Upper lobe of right lung (tissue), 1 donor: ENCODE results near the gene ZNF672. TPM values are rescaled to one million over a fixed set of nuclear protein-coding genes. Genes with fewer than 3 reads are reported as not detected.
"Not testable (repeated sequence)": the region's sequence is repeated elsewhere in the genome, so short reads cannot be mapped to it uniquely, and the experiment has no call there.

Experiments used
- ATAC-seq: fragments of 200-7000 bp; cut with Tn5 transposase; one replicate; pipeline ENCODE4 v1.9.1; 2020; ENCODE audit warnings: mild to moderate bottlenecking, moderate library complexity
- DNase-seq: peaks from one replicate; pipeline ENCODE4 v3.0.0-alpha.2; 2020
- H3K27ac ChIP-seq: fragments of 200-600 bp; one replicate; pipeline ENCODE4 v1.8.0; 2022
- H3K27me3 ChIP-seq: fragments of 200-600 bp; one replicate; pipeline ENCODE4 v1.8.0; 2022; ENCODE audit warnings: mild to moderate bottlenecking
- H3K36me3 ChIP-seq: fragments of 200-600 bp; one replicate; pipeline ENCODE4 v1.8.0; 2022
- H3K4me1 ChIP-seq: fragments of 200-600 bp; one replicate; pipeline ENCODE4 v1.8.0; 2022
- H3K4me3 ChIP-seq: fragments of 200-600 bp; one replicate; pipeline ENCODE4 v1.8.0; 2022; ENCODE audit warnings: mild to moderate bottlenecking
- H3K9me3 ChIP-seq: fragments of 200-600 bp; one replicate; pipeline ENCODE4 v1.8.0; 2022
- intact Hi-C: fragments of 100-400 bp; cut with DNase I; formaldehyde crosslinking; loops from one replicate; pipeline ENCODE4 v1.11.0; 2022
- total RNA-seq: library from RNA; stranded (reverse); fragmentation: NEBNext Ultra II Directional; extraction: Animal tissue kit (Norgen Biotek cat#: 25700); gene quantifications from one replicate; pipeline ENCODE4 v1.2.1, GENCODE V29; 2021
- TF ChIP-seq, protein P1 (sequence below): fragments of 200-600 bp; IDR thresholded peaks from one replicate; pipeline ENCODE4 v1.8.0; 2022; ENCODE audit warnings: antibody characterized with exemption
- donor health status: DM: no; HTN: yes; CAD: no; lungs with severe emphysema.

Gene ZNF672
- total RNA-seq, 1 donor from 2014 or later = 38.1 TPM

DNA sequence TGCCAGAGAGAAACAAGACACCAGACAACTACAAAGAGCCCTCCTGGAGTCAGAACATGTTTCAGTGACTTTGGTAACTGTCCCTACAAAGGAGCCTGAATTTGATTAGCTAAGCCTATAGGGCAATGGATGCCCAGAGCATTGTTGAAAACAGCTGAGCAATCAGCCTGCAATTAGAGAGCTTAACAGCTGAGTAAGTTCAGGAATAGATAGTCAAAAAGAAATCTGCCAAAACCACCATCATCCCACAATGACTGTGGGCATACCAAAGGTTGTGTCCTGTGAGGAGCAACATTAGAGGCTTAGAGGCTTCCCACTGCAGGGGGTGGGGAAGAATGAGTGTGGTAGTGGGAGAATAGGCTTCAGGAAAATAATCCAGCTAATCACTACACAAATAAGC, 44.4 kb upstream of the ZNF672 start:
- Histone ChIP-seq H3K36me3 (no peaks in the 10 kb centered on the region), H3K4me3 (no peak overlapping the region), H3K27ac (no peak overlapping the region), H3K9me3 (no peaks in the 10 kb centered on the region), H3K4me1 (no peaks in the 10 kb centered on the region), H3K27me3 (no peaks in the 10 kb centered on the region)
- TF ChIP-seq, protein P1, sequence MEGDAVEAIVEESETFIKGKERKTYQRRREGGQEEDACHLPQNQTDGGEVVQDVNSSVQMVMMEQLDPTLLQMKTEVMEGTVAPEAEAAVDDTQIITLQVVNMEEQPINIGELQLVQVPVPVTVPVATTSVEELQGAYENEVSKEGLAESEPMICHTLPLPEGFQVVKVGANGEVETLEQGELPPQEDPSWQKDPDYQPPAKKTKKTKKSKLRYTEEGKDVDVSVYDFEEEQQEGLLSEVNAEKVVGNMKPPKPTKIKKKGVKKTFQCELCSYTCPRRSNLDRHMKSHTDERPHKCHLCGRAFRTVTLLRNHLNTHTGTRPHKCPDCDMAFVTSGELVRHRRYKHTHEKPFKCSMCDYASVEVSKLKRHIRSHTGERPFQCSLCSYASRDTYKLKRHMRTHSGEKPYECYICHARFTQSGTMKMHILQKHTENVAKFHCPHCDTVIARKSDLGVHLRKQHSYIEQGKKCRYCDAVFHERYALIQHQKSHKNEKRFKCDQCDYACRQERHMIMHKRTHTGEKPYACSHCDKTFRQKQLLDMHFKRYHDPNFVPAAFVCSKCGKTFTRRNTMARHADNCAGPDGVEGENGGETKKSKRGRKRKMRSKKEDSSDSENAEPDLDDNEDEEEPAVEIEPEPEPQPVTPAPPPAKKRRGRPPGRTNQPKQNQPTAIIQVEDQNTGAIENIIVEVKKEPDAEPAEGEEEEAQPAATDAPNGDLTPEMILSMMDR = no peak
- ATAC-seq = no peak
- intact Hi-C loops = no loop called here
- no peak for DNase-seq

- DNase-seq, H3K4me1 ChIP-seq, H3K9me3 ChIP-seq, H3K27me3 ChIP-seq, intact Hi-C loops, H3K36me3 ChIP-seq, H3K4me3 ChIP-seq, H3K27ac ChIP-seq, ATAC-seq: not testable (repeated sequence)
These were observed 43.4 kb upstream of the ZNF672 start for GRCh38 chr1:248794663-248795062.

DNA sequence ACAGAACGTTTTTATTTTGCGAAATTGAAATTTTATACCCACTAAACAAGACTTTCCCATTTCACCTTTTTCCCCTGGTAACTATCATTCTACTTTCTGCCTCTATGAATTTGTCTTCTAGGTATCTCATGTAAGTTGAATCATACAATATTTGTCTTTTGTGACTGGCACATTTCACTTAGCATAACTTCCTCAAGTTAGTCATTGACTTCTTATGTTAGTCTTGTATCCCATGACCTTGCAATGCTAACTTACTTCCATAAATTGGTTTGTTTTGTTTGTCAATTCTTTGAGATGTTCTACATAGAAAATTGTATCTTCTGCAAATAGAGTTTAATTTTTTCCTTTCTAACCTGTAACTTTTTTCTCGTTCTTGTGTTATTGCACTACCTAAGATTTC, 39.2 kb upstream of the ZNF672 start:
- intact Hi-C loops = no loop called here
- Histone ChIP-seq H3K36me3 (no peaks in the 10 kb centered on the region), H3K27ac (no peak overlapping the region), H3K9me3 (no peaks in the 10 kb centered on the region), H3K4me1 (no peaks in the 10 kb centered on the region), H3K4me3 (no peak overlapping the region), H3K27me3 (peaks cover 8% of the 10 kb centered on the region)
- no peak for DNase-seq
- ATAC-seq = no peak
- TF ChIP-seq, protein P1 = no peak

GRCh38 chr1:248800459-248800858, 37.6 kb upstream of the ZNF672 start:
- Histone ChIP-seq H3K4me3 (no peak overlapping the region), H3K9me3 (no peaks in the 10 kb centered on the region), H3K36me3 (no peaks in the 10 kb centered on the region), H3K27me3 (peaks cover 8% of the 10 kb centered on the region), H3K4me1 (no peaks in the 10 kb centered on the region), H3K27ac (no peak overlapping the region)
- intact Hi-C loops = no loop called here
- DNase-seq = no peak
- TF ChIP-seq, protein P1 = no peak
- ATAC-seq = no peak

DNA sequence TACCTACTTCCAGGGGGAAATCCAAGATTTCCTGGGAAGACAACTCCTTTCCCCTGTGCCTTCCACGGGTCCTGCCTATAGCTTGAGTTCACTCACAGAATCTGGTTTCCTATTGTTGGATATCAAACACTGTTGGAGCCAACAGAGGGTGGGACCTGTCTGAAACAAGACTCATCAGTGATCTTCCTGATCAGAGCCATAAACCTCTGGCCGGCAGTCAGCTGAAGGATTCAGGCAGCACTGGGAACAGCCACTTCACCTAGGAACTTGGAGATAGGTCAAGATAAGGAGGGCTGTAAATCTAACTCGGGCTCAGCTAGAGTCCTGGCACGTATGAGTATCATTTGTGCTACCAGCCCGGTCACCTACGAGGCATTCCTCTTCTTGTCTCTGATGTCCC, 35.6 kb upstream of the ZNF672 start:
- TF ChIP-seq, protein P1 = no peak
- no peak for ATAC-seq
- DNase-seq = no peak
- H3K36me3 ChIP-seq = no peaks in the 10 kb centered on the region
- intact Hi-C loops = no loop called here
- peaks cover 14% of the 10 kb centered on the region for H3K4me1 ChIP-seq
- peaks cover 8% of the 10 kb centered on the region for H3K27me3 ChIP-seq
- no peaks in the 10 kb centered on the region for H3K9me3 ChIP-seq
- no peak overlapping the region for H3K27ac ChIP-seq
- H3K4me3 ChIP-seq = no peak overlapping the region

- H3K27ac ChIP-seq, H3K27me3 ChIP-seq, ATAC-seq, intact Hi-C loops, DNase-seq, H3K36me3 ChIP-seq, H3K9me3 ChIP-seq, H3K4me3 ChIP-seq: not testable (repeated sequence)
- peaks cover 14% of the 10 kb centered on the region for H3K4me1 ChIP-seq
These were observed 34.5 kb upstream of the ZNF672 start for GRCh38 chr1:248803501-248803900.
